GM06990 (cell line): Measurements from ENCODE around the gene ATXN10.
"Not testable (repeated sequence)": the region's sequence is repeated elsewhere in the genome, so short reads cannot be mapped to it uniquely, and the experiment has no call there.

Experiments
- DNase-seq: peaks from one replicate; pipeline ENCODE4 v3.0.0-alpha.2; 2011; ENCODE audit not compliant: insufficient read length; ENCODE audit errors: extremely low read depth
- H3K27me3 ChIP-seq: replicated peaks from 2 replicates; pipeline ENCODE4 v1.6.0; 2011; ENCODE audit warnings: low read length; ENCODE audit not compliant: control insufficient read depth, insufficient read depth
- H3K36me3 ChIP-seq: 2 replicates; pipeline ENCODE4 v1.5.1; 2011; ENCODE audit warnings: low read length; ENCODE audit not compliant: control insufficient read depth, insufficient read depth
- H3K4me3 ChIP-seq: replicated peaks from 2 replicates; pipeline ENCODE4 v1.5.1; 2011; ENCODE audit warnings: low read depth, mild to moderate bottlenecking, control low read depth, low read length
- TF ChIP-seq, protein P1 (sequence below): IDR thresholded peaks from 2 replicates; pipeline ENCODE4 v1.5.1; 2011; ENCODE audit warnings: low read length, control low read depth, mild to moderate bottlenecking, inconsistent platforms; ENCODE audit not compliant: insufficient read depth, poor library complexity, severe bottlenecking

Gene ATXN10

DNA sequence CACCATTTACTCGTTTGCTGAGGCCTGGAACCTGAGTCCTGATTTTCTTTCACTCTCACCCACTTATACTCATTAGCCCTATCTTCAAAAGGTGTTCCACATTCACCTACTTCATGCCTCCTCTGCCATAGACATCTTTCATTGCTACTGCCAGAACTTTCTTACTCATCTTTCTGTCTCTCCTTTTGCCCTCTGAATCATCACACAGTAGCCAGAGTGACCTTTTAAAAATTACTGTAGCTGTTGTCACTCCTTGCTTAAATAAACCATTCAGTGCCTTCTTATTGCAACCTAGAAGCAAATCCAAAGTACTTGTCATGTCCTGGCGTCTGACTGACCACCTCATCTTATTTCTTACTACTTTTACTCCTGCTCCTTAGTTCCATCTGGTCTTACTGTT, 38.2 kb downstream of the ATXN10 start:
- Histone ChIP-seq H3K36me3 (peaks cover 8% of the 10 kb centered on the region), H3K4me3 (no peak overlapping the region), H3K27me3 (no peaks in the 10 kb centered on the region)
- no peak for DNase-seq
- TF ChIP-seq, protein P1, sequence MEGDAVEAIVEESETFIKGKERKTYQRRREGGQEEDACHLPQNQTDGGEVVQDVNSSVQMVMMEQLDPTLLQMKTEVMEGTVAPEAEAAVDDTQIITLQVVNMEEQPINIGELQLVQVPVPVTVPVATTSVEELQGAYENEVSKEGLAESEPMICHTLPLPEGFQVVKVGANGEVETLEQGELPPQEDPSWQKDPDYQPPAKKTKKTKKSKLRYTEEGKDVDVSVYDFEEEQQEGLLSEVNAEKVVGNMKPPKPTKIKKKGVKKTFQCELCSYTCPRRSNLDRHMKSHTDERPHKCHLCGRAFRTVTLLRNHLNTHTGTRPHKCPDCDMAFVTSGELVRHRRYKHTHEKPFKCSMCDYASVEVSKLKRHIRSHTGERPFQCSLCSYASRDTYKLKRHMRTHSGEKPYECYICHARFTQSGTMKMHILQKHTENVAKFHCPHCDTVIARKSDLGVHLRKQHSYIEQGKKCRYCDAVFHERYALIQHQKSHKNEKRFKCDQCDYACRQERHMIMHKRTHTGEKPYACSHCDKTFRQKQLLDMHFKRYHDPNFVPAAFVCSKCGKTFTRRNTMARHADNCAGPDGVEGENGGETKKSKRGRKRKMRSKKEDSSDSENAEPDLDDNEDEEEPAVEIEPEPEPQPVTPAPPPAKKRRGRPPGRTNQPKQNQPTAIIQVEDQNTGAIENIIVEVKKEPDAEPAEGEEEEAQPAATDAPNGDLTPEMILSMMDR: no peak

DNA sequence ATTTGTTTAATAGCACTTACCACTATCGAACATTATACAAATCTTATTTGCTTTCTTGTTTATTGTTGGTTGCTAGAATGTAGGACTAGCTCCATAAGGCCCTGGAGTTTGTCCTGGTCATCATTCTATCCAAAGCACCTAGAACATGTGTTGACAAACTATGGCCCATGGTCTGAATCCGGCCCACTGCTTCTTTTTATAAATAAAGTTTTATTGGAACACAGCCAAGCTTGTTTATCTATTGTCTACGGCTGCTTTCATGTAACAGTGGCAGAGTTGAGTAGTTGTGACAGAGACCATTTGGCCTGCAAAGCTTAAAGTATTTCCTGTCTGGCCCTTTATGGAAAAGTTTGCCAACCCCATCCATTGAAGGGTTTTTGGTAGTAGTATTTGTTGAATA, 38.8 kb downstream of the ATXN10 start:
- peaks cover 8% of the 10 kb centered on the region for H3K36me3 ChIP-seq

DNA sequence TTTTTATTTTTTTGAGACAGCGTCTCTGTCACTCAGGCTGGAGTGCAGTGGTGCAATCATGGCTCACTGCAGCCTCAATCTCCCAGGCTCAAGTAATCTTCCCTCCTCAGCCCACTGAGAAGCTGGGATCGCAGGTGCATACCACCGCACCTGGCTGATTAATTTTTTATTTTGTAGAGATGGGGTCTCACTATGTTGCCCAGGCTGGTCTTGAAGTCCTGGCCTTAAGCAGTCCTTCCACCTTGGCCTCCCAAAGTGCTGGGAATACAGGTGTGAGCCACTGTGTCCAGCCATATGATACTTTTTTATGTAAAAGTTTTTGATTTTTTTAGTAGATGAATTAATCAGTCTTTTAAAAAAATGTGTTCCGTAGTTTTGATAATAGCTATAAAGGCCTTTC, 42.8 kb downstream of the ATXN10 start:
- not testable (repeated sequence) for H3K27me3 ChIP-seq, H3K4me3 ChIP-seq, DNase-seq, H3K36me3 ChIP-seq

More for the DNA sequence above, 38.8 kb downstream of the ATXN10 start:
- no peak overlapping the region for H3K4me3 ChIP-seq
- H3K27me3 ChIP-seq: no peaks in the 10 kb centered on the region
- no peak for DNase-seq
- TF ChIP-seq, protein P1: no peak

DNA sequence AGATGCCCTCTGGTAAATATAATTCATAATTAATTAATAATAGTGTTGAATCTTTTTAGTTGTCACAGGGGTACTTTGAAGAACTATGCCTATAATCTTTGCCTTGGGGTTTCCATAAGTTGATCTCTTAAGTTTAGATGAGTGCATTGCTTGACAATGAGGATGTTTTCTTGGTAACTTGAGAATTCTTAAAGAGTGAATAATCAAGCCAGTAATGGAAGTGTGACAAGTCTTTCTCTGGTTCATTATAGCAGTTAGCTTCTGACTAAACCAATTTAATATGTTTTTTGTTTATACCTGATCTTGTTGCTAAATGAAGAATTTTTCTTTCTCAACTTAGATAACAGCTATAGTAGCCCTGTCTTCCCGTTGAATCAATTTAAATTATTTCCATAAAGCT, 46.2 kb downstream of the ATXN10 start:
- Histone ChIP-seq H3K4me3 (no peak overlapping the region), H3K36me3 (peaks cover 2% of the 10 kb centered on the region), H3K27me3 (no peaks in the 10 kb centered on the region)
- no peak for DNase-seq
- TF ChIP-seq, protein P1: no peak

DNA sequence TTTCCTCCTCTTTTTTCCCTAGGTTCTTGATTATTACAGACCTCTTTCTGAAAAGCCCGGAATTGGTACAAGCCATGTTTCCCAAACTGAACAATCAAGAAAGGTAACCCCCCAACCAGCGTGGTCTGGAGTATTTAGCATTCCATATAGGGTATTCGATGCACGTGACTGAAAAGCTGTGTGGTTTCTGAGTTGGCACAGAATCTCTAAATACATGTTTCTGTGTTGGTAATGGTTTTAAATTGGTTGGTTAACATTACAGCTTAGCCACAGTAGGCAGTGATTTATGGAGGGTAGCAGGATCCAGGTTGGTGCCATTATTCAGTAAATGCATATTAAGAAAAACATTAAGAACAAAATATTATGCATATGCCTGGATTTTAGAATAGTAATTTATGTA, 46.8 kb downstream of the ATXN10 start:
- Histone ChIP-seq H3K4me3 (no peak overlapping the region), H3K27me3 (no peaks in the 10 kb centered on the region), H3K36me3 (peaks cover 2% of the 10 kb centered on the region)
- TF ChIP-seq, protein P1: no peak
- no peak for DNase-seq

DNA sequence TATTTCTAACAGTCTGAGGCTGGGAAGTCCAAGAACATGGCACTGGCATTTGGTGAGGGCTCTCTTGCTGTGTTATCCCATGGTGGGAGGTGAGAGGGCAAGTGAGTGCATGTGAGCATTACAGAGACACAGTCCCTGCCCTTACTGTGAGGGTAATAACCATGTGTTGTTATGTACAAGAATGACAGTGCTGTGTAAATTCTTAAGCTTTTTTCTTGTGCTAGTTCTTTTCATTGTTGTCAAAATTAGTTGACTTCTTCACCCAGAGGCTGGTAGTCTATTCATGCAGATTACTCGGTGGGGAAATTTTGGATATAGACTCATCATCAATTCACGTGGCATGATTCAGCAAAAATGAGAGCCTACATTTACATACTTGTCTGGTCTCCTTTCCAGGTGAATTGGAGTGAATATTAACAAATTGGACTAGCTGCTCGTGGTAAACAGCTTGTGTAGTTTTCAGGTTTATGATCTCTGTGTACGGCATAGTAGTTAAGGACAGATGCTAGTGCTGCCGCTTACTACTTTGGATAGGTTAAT, 49.3 kb downstream of the ATXN10 start:
- H3K27me3 ChIP-seq: no peaks in the 10 kb centered on the region
- no peak overlapping the region for H3K4me3 ChIP-seq
- TF ChIP-seq, protein P1: no peak
- H3K36me3 ChIP-seq: peaks cover 2% of the 10 kb centered on the region
- DNase-seq: no peak
